Omental fat pad (tissue), 4 donors: ENCODE results near the gene MYOG. TPM values are rescaled to one million over a fixed set of nuclear protein-coding genes. Genes with fewer than 3 reads are reported as not detected.

Source experiments
- ATAC-seq: fragments of 150-250 bp; one replicate; pipeline ENCODE4 v1.9.1; 2016; ENCODE audit warnings: mild to moderate bottlenecking, moderate library complexity; ENCODE audit not compliant: low FRiP score
- DNase-seq: peaks from one replicate; pipeline ENCODE4 v3.0.0-alpha.2; 2019; ENCODE audit warnings: low spot score
- CTCF ChIP-seq, 3 donors: fragments of 450-650 bp; IDR thresholded peaks; one replicate each; pipeline ENCODE4 v1.5.1; 2016 to 2017; ENCODE audit warnings: antibody characterized with exemption in 3 of 3, mild to moderate bottlenecking in 3 of 3, moderate library complexity in 2 of 3
- total RNA-seq, 4 donors: library from RNA; depleted of rRNA; stranded (reverse); fragments of >200 nt; gene quantifications; one replicate each; pipeline ENCODE4 v1.1.0, GENCODE V29; 2016

Gene MYOG
- total RNA-seq, 4 donors from 2014 or later = not detected

GRCh38 chr1:203076031-203076511, 9.7 kb downstream of the MYOG start:
- ATAC-seq = peak; percentile 25
- no peak for DNase-seq
- TF ChIP-seq CTCF (IDR thresholded peaks at IDR 0.05) = no peak

- TF ChIP-seq CTCF (IDR thresholded peaks at IDR 0.05) = no peak
- DNase-seq (no peak), ATAC-seq (no peak)
Observed at GRCh38 chr1:203075236-203076030, 10.4 kb downstream of the MYOG start.

GRCh38 chr1:203074610-203075009, 11.2 kb downstream of the MYOG start:
- ATAC-seq (no peak), DNase-seq (no peak)
- TF ChIP-seq CTCF (IDR thresholded peaks at IDR 0.05) = no peak

- ATAC-seq (no peak), DNase-seq (no peak)
- no peak for TF ChIP-seq CTCF (IDR thresholded peaks at IDR 0.05)
Observed at GRCh38 chr1:203073469-203073868, 12.3 kb downstream of the MYOG start.

GRCh38 chr1:203072911-203073310, 12.9 kb downstream of the MYOG start:
- ATAC-seq (no peak), DNase-seq (no peak)
- TF ChIP-seq CTCF (IDR thresholded peaks at IDR 0.05) = no peak

- no peak for TF ChIP-seq CTCF (IDR thresholded peaks at IDR 0.05)
- DNase-seq = no peak
- ATAC-seq = no peak
Observed at GRCh38 chr1:203072002-203072602, 13.7 kb downstream of the MYOG start.
